ENCODE measurements around the gene DYNLL2.

- no peak for TF ChIP-seq REST (IDR thresholded peaks at IDR 0.05; ENCODE audit: insufficient read depth in 1 of 2, low read depth in 2 of 2, low read length in 2 of 2)
- no peak for TF ChIP-seq POLR2AphosphoS5 (IDR thresholded peaks at IDR 0.05; ENCODE audit: low read depth, low read length)
- TF ChIP-seq SIN3A (IDR thresholded peaks at IDR 0.05; ENCODE audit: borderline replicate concordance, insufficient read depth, low read length), result no peak
Observed at GRCh38 chr17:58141505-58141904, 58.3 kb downstream of the DYNLL2 start.
